NB4 (cell line): ENCODE results near the gene CDC42BPA.

Source experiments
- CTCF ChIP-seq: IDR thresholded peaks from one replicate; pipeline ENCODE4 v1.5.1; 2012; ENCODE audit warnings: low read depth, low read length
- MYC ChIP-seq: IDR thresholded peaks from 2 replicates; pipeline ENCODE4 v1.6.1; 2011; ENCODE audit warnings: low read depth, low read length
- POLR2A ChIP-seq: IDR thresholded peaks from 2 replicates; pipeline ENCODE4 v1.6.1; 2011; ENCODE audit warnings: mild to moderate bottlenecking; ENCODE audit not compliant: insufficient read length; ENCODE audit errors: extremely low read depth
- TF ChIP-seq, protein P1 (sequence below): IDR thresholded peaks from 2 replicates; pipeline ENCODE4 v1.6.1; 2011; ENCODE audit warnings: low read depth, low read length

DNA sequence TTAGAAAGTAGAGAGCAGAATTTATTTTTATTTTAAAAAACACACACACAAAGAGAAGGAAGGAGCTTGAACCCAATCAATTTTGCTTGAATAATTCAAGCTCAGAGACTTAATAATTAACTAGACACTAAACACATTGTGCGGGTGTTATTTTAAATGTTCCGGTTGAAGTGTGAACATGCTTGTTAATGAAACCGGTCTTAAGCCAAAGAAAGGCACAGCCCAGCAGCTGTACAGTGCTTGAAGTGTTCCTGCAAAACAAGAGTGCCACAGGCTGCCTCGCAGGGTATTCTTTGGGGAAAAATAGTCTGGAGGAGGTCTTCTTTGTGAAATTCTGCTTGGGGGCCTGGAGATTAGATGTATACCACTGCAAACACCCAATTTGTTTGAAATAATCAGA lies 2.2 kb upstream of the CDC42BPA start:
- TF ChIP-seq POLR2A (no peak), CTCF (no peak), MYC (no peak)
- TF ChIP-seq, protein P1, sequence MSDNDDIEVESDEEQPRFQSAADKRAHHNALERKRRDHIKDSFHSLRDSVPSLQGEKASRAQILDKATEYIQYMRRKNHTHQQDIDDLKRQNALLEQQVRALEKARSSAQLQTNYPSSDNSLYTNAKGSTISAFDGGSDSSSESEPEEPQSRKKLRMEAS = no peak
